Choroid plexus epithelial cell (primary cell): ENCODE data around the gene BLOC1S6.

Experiments used
- DNase-seq: peaks from one replicate; pipeline ENCODE4 v3.0.0-alpha.2; 2010; ENCODE audit warnings: low read depth
- H3K4me3 ChIP-seq: 2 replicates; pipeline ENCODE4 v1.5.1; 2011; ENCODE audit warnings: low read depth, mild to moderate bottlenecking, control low read depth, low read length, moderate library complexity
- CTCF ChIP-seq: conservative IDR thresholded peaks from 2 replicates; pipeline ENCODE4 v1.5.1; 2011; ENCODE audit warnings: low read depth, mild to moderate bottlenecking, control low read depth, inconsistent platforms, low read length, moderate library complexity

The BLOC1S6 gene

GRCh38 chr15:45587863-45588170 is 638 bp downstream of the BLOC1S6 start:
- no peak for DNase-seq
- H3K4me3 ChIP-seq, result peak overlapping the region; percentile 97
- no peak for TF ChIP-seq CTCF

- peak; percentile 27 for DNase-seq
- H3K4me3 ChIP-seq, result peak overlapping the region; percentile 97
Observed at GRCh38 chr15:45588219-45588875, 1.2 kb downstream of the BLOC1S6 start.

GRCh38 chr15:45589256-45589655 is 2.1 kb downstream of the BLOC1S6 start:
- H3K4me3 ChIP-seq, result no peak overlapping the region
- DNase-seq, result no peak
- TF ChIP-seq CTCF, result no peak

More at GRCh38 chr15:45588219-45588875, 1.2 kb downstream of the BLOC1S6 start:
- no peak for TF ChIP-seq CTCF

GRCh38 chr15:45594319-45594718 is 7.1 kb downstream of the BLOC1S6 start:
- TF ChIP-seq CTCF, result no peak
- no peak overlapping the region for H3K4me3 ChIP-seq
- DNase-seq, result peak; percentile 19

GRCh38 chr15:45594835-45595530 is 7.8 kb downstream of the BLOC1S6 start:
- no peak for DNase-seq
- no peak for TF ChIP-seq CTCF
- H3K4me3 ChIP-seq, result no peak overlapping the region

- H3K4me3 ChIP-seq, result no peak overlapping the region
- no peak for DNase-seq
- TF ChIP-seq CTCF, result no peak
Observed at GRCh38 chr15:45603881-45604280, 16.7 kb downstream of the BLOC1S6 start.

- TF ChIP-seq CTCF, result no peak
- no peak for DNase-seq
- no peak overlapping the region for H3K4me3 ChIP-seq
Observed at GRCh38 chr15:45604326-45604725, 17.1 kb downstream of the BLOC1S6 start.
